Measurements from ENCODE around the gene EGFL8. TPM values are rescaled to one million over a fixed set of nuclear protein-coding genes. Genes with fewer than 3 reads are reported as not detected.

Gene EGFL8
- total and polyA plus RNA-seq, 9 of the 15 experiments (the other 6 are each of a cell fraction or from before 2014, with no cell fraction given): 2.2 to 47.4 (median 14.2) TPM

DNA sequence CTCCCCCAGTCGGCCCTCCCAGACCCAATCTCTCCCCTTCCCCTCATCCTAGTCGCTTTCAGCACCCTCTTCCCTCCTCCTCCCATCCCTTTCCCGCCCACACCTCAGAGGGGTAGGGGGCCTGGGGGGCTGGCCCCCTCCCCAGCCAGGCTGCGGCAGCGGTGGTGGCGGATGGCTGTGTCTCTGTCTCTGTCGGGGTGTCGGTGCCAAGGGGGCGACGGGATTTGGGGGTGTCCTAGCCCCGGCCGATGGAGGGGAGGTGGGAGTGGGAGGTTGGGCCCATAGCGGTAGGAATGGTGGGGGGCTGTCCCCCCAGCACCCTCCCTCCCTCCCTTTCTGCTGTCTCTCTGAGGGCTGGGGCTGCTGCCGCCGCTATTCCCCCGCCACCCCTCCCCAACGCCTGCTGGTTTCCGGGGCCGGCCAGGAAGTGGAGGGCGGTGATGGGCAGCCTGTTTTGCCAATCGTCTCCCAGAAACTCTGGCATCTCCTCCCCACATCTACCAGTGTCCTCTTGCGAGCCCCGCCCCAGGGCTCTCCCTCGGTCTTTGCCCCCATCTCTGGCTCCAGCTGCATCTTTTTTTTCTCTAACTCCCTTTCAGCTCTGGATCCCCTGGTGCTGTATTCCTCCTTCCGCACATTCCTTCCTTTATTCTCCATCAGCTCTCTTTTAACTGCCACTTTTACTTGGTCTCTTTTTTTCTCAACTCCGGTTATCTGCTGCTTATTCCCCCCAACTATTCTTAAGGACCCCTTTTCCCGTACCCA is 11.5 kb downstream of the EGFL8 start, which contains the start of gene AGPAT1 (continued):
- TF ChIP-seq, protein P1, sequence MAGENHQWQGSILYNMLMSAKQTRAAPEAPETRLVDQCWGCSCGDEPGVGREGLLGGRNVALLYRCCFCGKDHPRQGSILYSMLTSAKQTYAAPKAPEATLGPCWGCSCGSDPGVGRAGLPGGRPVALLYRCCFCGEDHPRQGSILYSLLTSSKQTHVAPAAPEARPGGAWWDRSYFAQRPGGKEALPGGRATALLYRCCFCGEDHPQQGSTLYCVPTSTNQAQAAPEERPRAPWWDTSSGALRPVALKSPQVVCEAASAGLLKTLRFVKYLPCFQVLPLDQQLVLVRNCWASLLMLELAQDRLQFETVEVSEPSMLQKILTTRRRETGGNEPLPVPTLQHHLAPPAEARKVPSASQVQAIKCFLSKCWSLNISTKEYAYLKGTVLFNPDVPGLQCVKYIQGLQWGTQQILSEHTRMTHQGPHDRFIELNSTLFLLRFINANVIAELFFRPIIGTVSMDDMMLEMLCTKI (IDR thresholded peaks at IDR 0.05; ENCODE audit: partially characterized antibody): no peak
- peak; percentile 64; the same call in 1 of the 2 replicates for TF ChIP-seq MBD2 (IDR thresholded peaks at IDR 0.05; ENCODE audit: borderline replicate concordance, low read depth)
- TF ChIP-seq, protein P2, sequence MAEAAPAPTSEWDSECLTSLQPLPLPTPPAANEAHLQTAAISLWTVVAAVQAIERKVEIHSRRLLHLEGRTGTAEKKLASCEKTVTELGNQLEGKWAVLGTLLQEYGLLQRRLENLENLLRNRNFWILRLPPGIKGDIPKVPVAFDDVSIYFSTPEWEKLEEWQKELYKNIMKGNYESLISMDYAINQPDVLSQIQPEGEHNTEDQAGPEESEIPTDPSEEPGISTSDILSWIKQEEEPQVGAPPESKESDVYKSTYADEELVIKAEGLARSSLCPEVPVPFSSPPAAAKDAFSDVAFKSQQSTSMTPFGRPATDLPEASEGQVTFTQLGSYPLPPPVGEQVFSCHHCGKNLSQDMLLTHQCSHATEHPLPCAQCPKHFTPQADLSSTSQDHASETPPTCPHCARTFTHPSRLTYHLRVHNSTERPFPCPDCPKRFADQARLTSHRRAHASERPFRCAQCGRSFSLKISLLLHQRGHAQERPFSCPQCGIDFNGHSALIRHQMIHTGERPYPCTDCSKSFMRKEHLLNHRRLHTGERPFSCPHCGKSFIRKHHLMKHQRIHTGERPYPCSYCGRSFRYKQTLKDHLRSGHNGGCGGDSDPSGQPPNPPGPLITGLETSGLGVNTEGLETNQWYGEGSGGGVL (CRISPR knock-in tag; IDR thresholded peaks at IDR 0.05): no peak
- TF ChIP-seq PCBP1 (IDR thresholded peaks at IDR 0.05; ENCODE audit: low read depth, low read length, poor library complexity, severe bottlenecking): peak; percentile 96
- no peak for TF ChIP-seq ZNF444 (CRISPR knock-in tag; IDR thresholded peaks at IDR 0.05)
- peak; percentile 63 for TF ChIP-seq SAP30 (IDR thresholded peaks at IDR 0.05; ENCODE audit: borderline replicate concordance, insufficient read depth, low read depth, low read length, poor library complexity, severe bottlenecking)
- TF ChIP-seq CEBPG (CRISPR knock-in tag; IDR thresholded peaks at IDR 0.05): 0 out of 2 replicates have a peak, but pooled peaks have one; percentile 14
- TF ChIP-seq CEBPG (tag; conservative IDR thresholded peaks at IDR 0.05 in 1 of 2, IDR thresholded peaks at IDR 0.05 in 1 of 2): no peak
- peak; percentile 75 for TF ChIP-seq RBBP5 (IDR thresholded peaks at IDR 0.05; ENCODE audit: borderline replicate concordance, insufficient read depth, low read length, poor library complexity, severe bottlenecking)
- TF ChIP-seq, protein P3, sequence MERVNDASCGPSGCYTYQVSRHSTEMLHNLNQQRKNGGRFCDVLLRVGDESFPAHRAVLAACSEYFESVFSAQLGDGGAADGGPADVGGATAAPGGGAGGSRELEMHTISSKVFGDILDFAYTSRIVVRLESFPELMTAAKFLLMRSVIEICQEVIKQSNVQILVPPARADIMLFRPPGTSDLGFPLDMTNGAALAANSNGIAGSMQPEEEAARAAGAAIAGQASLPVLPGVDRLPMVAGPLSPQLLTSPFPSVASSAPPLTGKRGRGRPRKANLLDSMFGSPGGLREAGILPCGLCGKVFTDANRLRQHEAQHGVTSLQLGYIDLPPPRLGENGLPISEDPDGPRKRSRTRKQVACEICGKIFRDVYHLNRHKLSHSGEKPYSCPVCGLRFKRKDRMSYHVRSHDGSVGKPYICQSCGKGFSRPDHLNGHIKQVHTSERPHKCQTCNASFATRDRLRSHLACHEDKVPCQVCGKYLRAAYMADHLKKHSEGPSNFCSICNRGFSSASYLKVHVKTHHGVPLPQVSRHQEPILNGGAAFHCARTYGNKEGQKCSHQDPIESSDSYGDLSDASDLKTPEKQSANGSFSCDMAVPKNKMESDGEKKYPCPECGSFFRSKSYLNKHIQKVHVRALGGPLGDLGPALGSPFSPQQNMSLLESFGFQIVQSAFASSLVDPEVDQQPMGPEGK (CRISPR knock-in tag; IDR thresholded peaks at IDR 0.05; ENCODE audit: borderline replicate concordance): 0 out of 2 replicates have a peak, but pooled peaks have one; percentile 36
- peak; percentile 8 for TF ChIP-seq CCNT2 (IDR thresholded peaks at IDR 0.05; ENCODE audit: borderline replicate concordance, extremely low read depth, insufficient read length, low read depth, low read length)
- TF ChIP-seq SMARCE1 (IDR thresholded peaks at IDR 0.05): peak; percentile 55; the same call in 1 of the 2 replicates
- TF ChIP-seq MTA2 (IDR thresholded peaks at IDR 0.05; ENCODE audit: low read depth): 0 out of 2 replicates have a peak, but pooled peaks have one; percentile 9
- TF ChIP-seq, protein P4, sequence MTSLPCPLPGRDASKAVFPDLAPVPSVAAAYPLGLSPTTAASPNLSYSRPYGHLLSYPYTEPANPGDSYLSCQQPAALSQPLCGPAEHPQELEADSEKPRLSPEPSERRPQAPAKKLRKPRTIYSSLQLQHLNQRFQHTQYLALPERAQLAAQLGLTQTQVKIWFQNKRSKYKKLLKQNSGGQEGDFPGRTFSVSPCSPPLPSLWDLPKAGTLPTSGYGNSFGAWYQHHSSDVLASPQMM (CRISPR knock-in tag; IDR thresholded peaks at IDR 0.05): 0 out of 2 replicates have a peak, but pooled peaks have one; percentile 54
- peak; percentile 38 for TF ChIP-seq SMARCA4 (IDR thresholded peaks at IDR 0.05)
- no peak for TF ChIP-seq ZNF12 (CRISPR knock-in tag; IDR thresholded peaks at IDR 0.05)
- no peak for TF ChIP-seq ZNF197 (CRISPR knock-in tag; IDR thresholded peaks at IDR 0.05; ENCODE audit: low read depth)
- TF ChIP-seq MTA1 (IDR thresholded peaks at IDR 0.05; ENCODE audit: borderline replicate concordance): peak; percentile 51
- peak; percentile 86 for TF ChIP-seq SP2 (IDR thresholded peaks at IDR 0.05; ENCODE audit: extremely low read depth, low read depth, low read length, poor library complexity, severe bottlenecking)
- no peak for TF ChIP-seq MCM5 (IDR thresholded peaks at IDR 0.05; ENCODE audit: low read depth)
- peak; percentile 59 for TF ChIP-seq CREM (IDR thresholded peaks at IDR 0.05; ENCODE audit: low read depth)

Measured in K562 (cell line).